Omental fat pad (tissue), 4 donors: ENCODE results near the gene RGMB. TPM values are rescaled to one million over a fixed set of nuclear protein-coding genes. Genes with fewer than 3 reads are reported as not detected.

Experiments
- ATAC-seq: fragments of 150-250 bp; one replicate; pipeline ENCODE4 v1.9.1; 2016; ENCODE audit warnings: mild to moderate bottlenecking, moderate library complexity; ENCODE audit not compliant: low FRiP score
- DNase-seq: peaks from one replicate; pipeline ENCODE4 v3.0.0-alpha.2; 2019; ENCODE audit warnings: low spot score
- total RNA-seq, 4 donors: library from RNA; depleted of rRNA; stranded (reverse); fragments of >200 nt; gene quantifications; one replicate each; pipeline ENCODE4 v1.1.0, GENCODE V29; 2016
- TF ChIP-seq, protein P1 (sequence below), 3 donors: fragments of 450-650 bp; IDR thresholded peaks; one replicate each; pipeline ENCODE4 v1.5.1; 2016 to 2017; ENCODE audit warnings: antibody characterized with exemption in 3 of 3, mild to moderate bottlenecking in 3 of 3, moderate library complexity in 2 of 3

RGMB gene
- total RNA-seq, 4 donors from 2014 or later: 15.0 to 28.5 (median 21.3) TPM

- TF ChIP-seq, protein P1, sequence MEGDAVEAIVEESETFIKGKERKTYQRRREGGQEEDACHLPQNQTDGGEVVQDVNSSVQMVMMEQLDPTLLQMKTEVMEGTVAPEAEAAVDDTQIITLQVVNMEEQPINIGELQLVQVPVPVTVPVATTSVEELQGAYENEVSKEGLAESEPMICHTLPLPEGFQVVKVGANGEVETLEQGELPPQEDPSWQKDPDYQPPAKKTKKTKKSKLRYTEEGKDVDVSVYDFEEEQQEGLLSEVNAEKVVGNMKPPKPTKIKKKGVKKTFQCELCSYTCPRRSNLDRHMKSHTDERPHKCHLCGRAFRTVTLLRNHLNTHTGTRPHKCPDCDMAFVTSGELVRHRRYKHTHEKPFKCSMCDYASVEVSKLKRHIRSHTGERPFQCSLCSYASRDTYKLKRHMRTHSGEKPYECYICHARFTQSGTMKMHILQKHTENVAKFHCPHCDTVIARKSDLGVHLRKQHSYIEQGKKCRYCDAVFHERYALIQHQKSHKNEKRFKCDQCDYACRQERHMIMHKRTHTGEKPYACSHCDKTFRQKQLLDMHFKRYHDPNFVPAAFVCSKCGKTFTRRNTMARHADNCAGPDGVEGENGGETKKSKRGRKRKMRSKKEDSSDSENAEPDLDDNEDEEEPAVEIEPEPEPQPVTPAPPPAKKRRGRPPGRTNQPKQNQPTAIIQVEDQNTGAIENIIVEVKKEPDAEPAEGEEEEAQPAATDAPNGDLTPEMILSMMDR (IDR thresholded peaks at IDR 0.05): no peak
- DNase-seq (no peak), ATAC-seq (no peak)
Observed at GRCh38 chr5:98845878-98846277, 72.4 kb downstream of the RGMB start.

Other genes with a start within 250 kb of the RGMB start
- 100 to 1,000 TPM in 2 of 4 donors, 10 to 100 TPM in 2; 44.9 to 194 (median 96.7) TPM for gene CHD1, start 155.3 kb downstream of the RGMB start, total RNA-seq